Measurements from ENCODE around the gene RNF19B.

The RNF19B gene

GRCh38 chr1:32957017-32957416 is 7.6 kb downstream of the RNF19B start:
- TF ChIP-seq CTCF (IDR thresholded peaks at IDR 0.05; ENCODE audit: insufficient read depth, missing control alignments) = no peak
- FAIRE-seq (no peak), DNase-seq (ENCODE audit: insufficient read length, low spot score) (no peak)

- DNase-seq (ENCODE audit: insufficient read length, low spot score) (no peak), FAIRE-seq (no peak)
- TF ChIP-seq CTCF (IDR thresholded peaks at IDR 0.05; ENCODE audit: insufficient read depth, missing control alignments) = no peak
Observed at GRCh38 chr1:32954168-32954567, 10.4 kb downstream of the RNF19B start.

GRCh38 chr1:32953495-32953894 is 11.1 kb downstream of the RNF19B start:
- no peak for TF ChIP-seq CTCF (IDR thresholded peaks at IDR 0.05; ENCODE audit: insufficient read depth, missing control alignments)
- FAIRE-seq (no peak), DNase-seq (ENCODE audit: insufficient read length, low spot score) (no peak)

GRCh38 chr1:32949519-32949918 is 15.1 kb downstream of the RNF19B start:
- no peak for DNase-seq (ENCODE audit: insufficient read length, low spot score)
- no peak for TF ChIP-seq CTCF (IDR thresholded peaks at IDR 0.05; ENCODE audit: insufficient read depth, missing control alignments)
- FAIRE-seq = no peak

GRCh38 chr1:32948905-32949304 is 15.7 kb downstream of the RNF19B start:
- TF ChIP-seq CTCF (IDR thresholded peaks at IDR 0.05; ENCODE audit: insufficient read depth, missing control alignments) = no peak
- DNase-seq (ENCODE audit: insufficient read length, low spot score) (no peak), FAIRE-seq (no peak)

- FAIRE-seq (no peak), DNase-seq (ENCODE audit: insufficient read length, low spot score) (no peak)
- TF ChIP-seq CTCF (IDR thresholded peaks at IDR 0.05; ENCODE audit: insufficient read depth, missing control alignments) = no peak
Observed at GRCh38 chr1:32948390-32948722, 16.3 kb downstream of the RNF19B start.

GRCh38 chr1:32947669-32948389 is 16.8 kb downstream of the RNF19B start:
- DNase-seq (ENCODE audit: insufficient read length, low spot score) (no peak), FAIRE-seq (no peak)
- TF ChIP-seq CTCF (IDR thresholded peaks at IDR 0.05; ENCODE audit: insufficient read depth, missing control alignments) = no peak

Data from D721Med (cell line).